ENCODE data around the gene KMT2C.

DNA sequence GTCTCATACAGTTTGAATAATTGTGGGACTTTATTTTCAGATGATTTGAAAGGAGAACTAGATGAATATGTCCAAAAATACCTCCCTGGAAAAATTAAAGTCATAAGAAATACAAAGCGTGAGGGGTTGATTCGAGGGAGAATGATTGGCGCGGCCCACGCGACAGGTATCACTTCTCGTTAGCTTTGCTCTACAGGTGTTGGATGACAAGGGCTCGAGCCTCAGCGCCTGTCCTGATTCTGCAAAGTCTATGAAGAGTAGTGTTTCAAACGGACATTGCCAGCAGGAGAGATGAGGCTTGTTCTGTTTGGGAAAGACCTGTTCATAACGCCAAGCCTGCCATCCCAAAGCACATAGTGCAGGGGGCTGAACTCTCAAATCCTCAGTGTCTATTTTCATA, 330.6 kb downstream of the KMT2C start:
- TF ChIP-seq CTCF (tag by site-specific recombination; IDR thresholded peaks at IDR 0.05), result no peak
- no peak for TF ChIP-seq SP2 (tag by site-specific recombination; IDR thresholded peaks at IDR 0.05)
- TF ChIP-seq ZBTB8A (tag by site-specific recombination; IDR thresholded peaks at IDR 0.05), result no peak
